ENCODE results near the gene DNAJB9.

DNA sequence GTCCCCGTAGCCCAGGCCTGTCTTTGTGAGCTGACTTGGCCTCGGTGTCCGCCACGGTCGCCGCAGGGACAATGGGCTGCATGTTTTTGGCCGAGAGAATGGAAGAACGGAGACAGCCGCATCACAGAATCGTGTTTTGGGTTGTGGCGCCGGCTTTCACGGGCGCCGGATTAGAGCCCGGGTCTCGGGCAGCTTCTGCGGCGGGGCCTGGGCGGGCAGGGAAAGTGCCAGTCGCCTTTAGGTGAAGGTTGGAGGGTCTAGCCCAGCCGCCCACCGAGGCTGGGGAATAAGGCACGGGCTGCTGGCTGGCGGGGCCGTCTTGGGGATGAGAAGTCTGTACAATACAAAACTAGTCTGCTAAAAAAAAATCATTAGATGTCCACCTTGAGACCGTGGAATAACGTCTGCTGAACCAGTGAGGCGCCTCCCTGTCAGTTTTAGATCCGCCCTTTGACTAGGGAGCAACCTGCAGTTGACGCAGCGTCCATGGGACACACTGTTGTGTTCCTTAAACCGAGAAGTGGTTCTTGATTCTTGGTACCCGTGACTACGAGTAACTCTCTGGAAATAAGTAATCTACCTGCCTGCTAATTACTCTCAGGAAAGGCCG is 577 bp downstream of the DNAJB9 start:
- no peak for TF ChIP-seq SUZ12 (IDR thresholded peaks at IDR 0.05; ENCODE audit: low read depth, low read length)
- TF ChIP-seq TOE1 (CRISPR knock-in tag; IDR thresholded peaks at IDR 0.05): no peak
- no peak for TF ChIP-seq ZC3H13 (CRISPR knock-in tag; IDR thresholded peaks at IDR 0.05)
- TF ChIP-seq ZNF263 (CRISPR knock-in tag; IDR thresholded peaks at IDR 0.05): 0 out of 2 replicates have a peak, but pooled peaks have one; percentile 12
- TF ChIP-seq, protein P1, sequence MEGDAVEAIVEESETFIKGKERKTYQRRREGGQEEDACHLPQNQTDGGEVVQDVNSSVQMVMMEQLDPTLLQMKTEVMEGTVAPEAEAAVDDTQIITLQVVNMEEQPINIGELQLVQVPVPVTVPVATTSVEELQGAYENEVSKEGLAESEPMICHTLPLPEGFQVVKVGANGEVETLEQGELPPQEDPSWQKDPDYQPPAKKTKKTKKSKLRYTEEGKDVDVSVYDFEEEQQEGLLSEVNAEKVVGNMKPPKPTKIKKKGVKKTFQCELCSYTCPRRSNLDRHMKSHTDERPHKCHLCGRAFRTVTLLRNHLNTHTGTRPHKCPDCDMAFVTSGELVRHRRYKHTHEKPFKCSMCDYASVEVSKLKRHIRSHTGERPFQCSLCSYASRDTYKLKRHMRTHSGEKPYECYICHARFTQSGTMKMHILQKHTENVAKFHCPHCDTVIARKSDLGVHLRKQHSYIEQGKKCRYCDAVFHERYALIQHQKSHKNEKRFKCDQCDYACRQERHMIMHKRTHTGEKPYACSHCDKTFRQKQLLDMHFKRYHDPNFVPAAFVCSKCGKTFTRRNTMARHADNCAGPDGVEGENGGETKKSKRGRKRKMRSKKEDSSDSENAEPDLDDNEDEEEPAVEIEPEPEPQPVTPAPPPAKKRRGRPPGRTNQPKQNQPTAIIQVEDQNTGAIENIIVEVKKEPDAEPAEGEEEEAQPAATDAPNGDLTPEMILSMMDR (CRISPR knock-in tag; IDR thresholded peaks at IDR 0.05): no peak
- no peak for TF ChIP-seq EZH2 (conservative IDR thresholded peaks at IDR 0.05; ENCODE audit: low read depth, low read length)
- TF ChIP-seq, protein P2, sequence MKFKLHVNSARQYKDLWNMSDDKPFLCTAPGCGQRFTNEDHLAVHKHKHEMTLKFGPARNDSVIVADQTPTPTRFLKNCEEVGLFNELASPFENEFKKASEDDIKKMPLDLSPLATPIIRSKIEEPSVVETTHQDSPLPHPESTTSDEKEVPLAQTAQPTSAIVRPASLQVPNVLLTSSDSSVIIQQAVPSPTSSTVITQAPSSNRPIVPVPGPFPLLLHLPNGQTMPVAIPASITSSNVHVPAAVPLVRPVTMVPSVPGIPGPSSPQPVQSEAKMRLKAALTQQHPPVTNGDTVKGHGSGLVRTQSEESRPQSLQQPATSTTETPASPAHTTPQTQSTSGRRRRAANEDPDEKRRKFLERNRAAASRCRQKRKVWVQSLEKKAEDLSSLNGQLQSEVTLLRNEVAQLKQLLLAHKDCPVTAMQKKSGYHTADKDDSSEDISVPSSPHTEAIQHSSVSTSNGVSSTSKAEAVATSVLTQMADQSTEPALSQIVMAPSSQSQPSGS (CRISPR knock-in tag; IDR thresholded peaks at IDR 0.05): no peak
- no peak for TF ChIP-seq KDM2A (CRISPR knock-in tag; IDR thresholded peaks at IDR 0.05; ENCODE audit: borderline replicate concordance, low read depth)
- no peak for TF ChIP-seq MYC (CRISPR knock-in tag; IDR thresholded peaks at IDR 0.05; ENCODE audit: borderline replicate concordance)
- no peak for TF ChIP-seq PRPF4 (IDR thresholded peaks at IDR 0.05; ENCODE audit: low read depth, low read length, poor library complexity, severe bottlenecking)
